ENCODE results near the gene E2F4.

The E2F4 gene

DNA sequence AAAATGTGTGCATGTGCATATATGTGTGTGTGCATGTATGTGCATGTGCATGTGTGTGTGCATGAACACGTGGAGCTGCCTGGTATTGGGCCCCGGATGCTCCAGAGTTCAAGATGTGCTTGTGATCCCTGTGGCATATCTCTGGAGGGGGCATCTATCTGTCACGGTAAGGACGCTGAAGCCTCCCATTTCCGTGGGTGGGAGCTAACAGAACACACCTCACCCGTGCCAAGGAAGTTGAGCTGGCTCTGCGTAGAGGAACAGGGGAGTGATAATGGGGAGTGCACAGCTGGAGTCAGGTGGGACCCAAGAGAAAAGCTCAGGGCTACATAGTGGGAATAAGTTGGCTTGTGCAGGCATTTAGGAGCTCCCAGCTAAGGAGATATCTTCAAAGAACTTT is 19.7 kb downstream of the E2F4 start:
- no peak for DNase-seq

GRCh38 chr16:67212766-67213165 is 20.8 kb downstream of the E2F4 start:
- no peak for DNase-seq

GRCh38 chr16:67213197-67214019 is 21.5 kb downstream of the E2F4 start:
- DNase-seq: no peak

DNA sequence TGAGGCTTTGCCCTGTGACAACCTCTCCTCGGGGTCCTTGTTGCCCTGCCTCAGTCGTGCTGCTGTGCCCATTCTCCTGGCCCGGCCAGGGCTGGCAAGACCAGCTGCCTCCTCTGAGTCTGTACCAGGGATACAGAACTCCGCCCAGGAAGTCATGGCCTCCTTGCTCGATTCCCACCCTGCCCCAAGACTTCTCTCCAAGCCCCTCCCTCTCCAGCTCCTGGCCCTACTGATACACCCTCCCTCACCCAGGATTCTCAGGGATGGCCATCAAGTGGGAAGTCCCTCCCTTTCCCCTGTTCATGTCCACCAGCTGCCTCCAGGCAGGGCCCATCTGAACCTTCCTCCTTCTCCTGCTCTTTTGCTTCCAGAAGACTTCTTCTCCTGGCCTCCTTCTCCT is 23.8 kb downstream of the E2F4 start:
- no peak for DNase-seq

- no peak for DNase-seq
Observed at GRCh38 chr16:67216612-67217490, 24.9 kb downstream of the E2F4 start.

GRCh38 chr16:67223992-67224391 is 32.0 kb downstream of the E2F4 start:
- no peak for DNase-seq

DNA sequence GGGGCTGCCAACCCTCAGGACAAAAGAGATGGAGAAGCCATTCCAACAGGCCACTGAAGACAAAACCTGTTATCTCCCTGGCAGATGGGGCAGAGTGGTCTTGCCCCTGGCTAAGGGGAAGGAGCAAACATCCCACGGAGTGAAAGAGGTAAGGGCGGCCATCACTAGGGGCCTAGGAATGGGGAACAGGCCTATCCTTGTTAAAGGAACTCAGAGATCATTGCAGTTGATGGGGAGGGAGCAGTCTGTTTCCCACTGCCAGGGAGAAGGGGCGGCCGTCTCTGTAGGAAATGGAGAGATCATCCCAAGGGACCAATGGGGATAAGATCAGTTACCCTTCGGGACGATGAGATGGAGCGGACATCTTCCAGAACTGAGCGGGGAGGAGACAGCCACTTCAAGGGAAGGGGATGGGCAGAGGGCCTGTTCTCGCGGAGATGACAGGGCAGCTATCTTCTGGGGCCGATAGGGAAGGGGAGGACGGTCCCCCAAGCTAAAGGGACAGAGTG is 34.4 kb downstream of the E2F4 start:
- no peak for DNase-seq

DNA sequence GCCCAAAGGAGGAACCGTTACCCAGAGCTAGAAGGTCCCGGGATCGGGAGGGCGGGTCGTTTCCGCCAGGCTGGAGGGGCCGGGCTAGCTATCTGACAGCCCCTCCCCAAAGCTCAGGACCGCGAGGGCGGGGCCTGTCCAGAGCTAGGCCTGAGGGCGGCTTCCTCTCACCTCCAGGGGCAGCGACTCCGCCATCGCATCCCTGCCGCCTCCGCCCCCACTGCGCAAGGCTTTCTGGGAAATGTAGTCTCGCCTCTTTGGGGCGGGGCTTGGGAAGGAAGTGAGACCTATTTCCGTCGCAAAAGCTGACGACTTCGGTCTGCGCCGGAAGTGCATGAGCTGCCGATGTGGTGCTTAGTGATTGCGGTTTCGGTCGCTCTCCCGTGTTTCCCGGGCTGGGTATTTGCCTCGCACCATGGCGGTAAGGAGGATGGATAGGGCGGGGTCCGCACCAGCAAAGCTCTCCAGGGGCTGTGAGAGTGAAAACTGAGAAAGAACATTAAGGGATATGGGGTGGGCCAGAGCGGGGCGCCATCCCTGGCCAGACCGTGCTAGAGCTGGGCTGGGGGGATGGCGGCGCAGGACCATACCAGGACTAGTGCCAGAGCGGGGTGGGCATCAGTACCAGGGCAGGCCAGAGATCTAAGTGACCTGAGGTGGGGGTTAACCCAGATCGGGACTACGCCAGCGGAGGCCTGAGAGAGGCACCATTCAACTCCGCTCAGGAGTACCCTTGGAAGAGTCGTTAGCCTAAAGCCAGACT is 35.0 kb downstream of the E2F4 start, which contains the start of gene TMEM208:
Gene TMEM208 (plus strand): TSS at position 327 of the 763 bp plus-strand sequence. CDS start 89 bp downstream, at position 416.
- peak; percentile 97 for DNase-seq

DNA sequence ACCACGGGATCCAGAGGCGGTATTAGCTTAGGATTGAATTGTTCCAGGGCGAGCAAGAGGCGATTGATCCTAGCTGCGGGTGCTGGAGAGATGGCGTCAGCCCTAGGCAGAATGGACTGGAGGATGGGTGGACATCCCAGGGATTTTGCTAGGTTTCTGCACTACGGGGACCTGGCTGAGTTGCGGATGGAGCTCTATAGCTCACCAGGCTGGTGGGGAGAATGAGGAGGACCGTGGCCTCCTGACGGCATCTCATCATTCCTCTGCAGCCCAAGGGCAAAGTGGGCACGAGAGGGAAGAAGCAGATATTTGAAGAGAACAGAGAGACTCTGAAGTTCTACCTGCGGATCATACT is 35.6 kb downstream of the E2F4 start:
- no peak for DNase-seq

GRCh38 chr16:67228034-67228785 is 36.3 kb downstream of the E2F4 start:
- no peak for DNase-seq

- DNase-seq: no peak
Observed at GRCh38 chr16:67228905-67229304, 37.0 kb downstream of the E2F4 start.

DNA sequence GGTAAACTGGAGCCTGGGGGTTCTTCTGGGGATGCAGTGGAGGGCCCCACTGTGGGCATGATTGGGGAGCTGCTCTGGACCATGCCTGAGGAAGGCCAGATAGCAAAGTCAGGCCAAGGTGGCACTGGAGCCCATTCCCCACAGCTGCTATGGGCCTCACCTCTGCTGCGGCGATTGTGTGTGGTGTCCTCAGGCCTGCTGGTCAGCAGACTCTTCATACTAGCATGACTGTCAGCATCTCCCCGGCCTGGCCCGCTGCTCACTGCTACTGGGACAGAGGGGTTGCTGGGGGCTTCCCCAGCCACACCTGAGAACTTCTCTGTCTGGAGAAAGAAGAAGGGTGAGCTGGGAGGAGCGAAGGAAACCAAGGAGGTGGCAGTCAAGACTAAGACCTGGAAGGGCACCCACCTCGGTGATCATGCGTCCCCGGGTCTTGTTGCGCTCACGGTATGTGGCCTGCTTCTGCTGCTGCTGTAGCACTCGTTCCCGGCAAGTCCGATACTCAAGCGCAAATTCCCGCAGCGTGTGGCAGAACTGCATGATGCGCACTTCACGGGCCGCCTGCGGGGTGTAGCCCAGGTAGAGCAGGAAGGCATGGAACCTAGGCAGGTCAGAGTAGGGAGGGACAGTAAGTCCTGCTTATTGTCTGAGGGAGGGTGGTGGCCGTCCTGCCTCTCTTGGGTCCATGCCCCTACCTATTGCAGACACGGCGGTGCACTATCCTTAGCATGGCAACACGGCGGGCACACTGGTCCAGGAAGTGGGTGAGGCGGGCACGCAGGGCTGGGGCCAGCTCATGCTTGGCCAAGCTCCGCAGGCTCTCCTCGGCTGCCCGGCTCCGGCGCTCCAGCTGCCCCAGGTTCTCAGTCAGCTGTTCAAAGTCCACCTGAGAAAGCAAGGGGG is 38.2 kb downstream of the E2F4 start:
- DNase-seq: no peak

DNA sequence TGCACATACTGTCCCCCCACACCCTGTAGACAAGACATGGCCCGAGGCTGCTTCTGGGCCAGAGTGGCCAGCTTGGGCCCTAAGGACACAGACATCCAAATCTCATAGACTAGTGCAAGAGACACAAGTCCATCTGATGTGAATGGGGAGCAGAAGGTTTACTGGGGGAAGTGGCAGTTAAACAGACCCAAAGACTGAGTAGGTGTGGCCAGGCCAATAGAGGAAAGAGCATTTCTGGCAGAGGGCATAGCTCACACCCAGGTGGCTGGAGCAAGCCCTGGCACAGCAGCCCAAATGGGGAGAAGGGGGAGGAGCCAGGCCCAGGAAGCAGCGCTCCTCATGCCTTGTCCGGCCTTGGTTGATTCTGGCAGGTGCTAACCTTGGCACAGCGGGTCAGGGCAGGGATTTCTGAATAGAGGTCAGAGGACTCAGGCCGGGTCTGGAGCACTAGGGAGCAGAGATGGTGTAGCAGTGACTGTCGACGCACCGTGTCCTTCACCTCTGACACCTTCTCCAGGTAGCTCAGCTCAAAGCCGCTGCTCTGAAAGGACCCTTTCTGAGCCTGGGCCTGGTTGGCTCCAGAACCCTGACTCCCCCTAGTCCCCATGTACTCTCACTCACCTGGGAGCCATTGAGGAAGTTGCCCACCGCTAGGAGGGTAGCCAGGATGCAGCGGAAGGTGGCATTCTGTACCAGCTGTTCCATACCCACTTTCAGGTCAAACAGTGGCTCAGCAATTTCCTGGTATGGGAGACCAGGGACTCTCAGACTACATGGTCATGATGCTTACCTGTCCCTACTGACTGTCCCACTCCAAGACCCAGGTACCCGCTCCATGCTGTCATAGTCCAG is 39.1 kb downstream of the E2F4 start:
- DNase-seq: no peak

- no peak for DNase-seq
Observed at GRCh38 chr16:67233596-67233995, 41.6 kb downstream of the E2F4 start.

DNA sequence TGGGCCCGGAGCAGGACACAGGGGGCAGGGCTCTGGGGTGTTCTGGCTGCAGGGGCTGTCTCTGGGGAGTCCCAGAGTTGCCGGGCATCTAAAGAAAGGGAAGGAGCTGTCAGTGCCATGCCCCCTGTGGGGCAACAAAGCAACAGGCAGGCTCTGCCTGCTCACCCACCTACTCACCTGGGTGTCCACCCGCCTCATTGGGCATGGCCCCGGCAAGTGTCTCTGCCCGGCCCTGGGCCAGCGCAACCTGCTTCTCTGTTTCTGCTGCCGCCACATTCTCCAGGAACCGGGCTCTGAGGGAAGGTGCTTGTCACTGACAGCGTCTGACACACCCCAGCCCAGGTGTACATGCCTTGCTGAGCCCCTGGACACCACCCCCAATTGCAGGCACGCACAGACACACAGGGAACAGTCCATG is 42.2 kb downstream of the E2F4 start:
- no peak for DNase-seq

GRCh38 chr16:67235816-67236562 is 44.0 kb downstream of the E2F4 start:
- DNase-seq: no peak

DNA sequence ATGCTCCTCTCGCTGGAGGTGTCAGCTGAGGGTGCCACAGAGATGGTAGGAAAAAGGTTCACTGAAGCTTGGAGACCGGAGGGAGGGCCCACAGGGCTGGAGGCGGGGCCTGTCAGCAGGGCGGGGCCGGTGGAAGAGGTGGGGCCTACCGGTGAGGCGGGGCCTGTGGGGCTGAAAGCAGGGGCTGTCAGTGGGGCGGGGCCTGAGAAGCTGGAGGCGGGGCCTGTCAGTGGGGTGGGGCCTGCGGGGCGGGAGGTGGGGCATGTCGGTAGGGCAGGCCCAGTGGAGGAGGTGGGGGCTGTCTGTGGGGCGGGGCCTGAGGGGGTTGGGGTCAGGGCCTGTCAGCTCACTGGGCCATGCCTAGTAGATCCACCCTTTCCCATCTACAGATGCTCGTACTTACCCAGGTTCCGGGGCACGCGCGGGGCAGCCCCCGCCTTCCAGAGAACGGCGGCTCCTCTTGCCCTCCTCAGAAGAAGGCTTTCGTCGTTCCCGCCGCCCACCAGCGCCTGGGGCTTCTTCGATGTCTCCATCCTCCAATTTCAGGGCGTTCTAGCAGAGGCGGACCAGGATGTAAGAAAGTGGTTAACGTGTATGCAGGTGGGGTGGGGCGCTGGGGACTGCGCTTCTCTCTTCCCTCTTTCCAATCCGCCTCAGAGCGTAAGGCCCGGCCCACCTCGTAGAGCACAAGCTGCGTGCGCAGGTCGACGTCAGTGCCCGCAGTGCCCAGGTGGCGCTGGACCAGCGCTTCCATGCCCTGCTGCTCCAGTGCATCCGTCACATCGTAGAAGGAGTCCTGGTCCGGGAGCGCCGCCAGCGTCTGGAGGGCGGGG is 44.8 kb downstream of the E2F4 start:
- DNase-seq: peak; percentile 38

All from activated gamma-delta T cell treated with Interleukin-2 at 50 U/mL for 16 hours (primary cell).